IPS-18a (cell line): Measurements from ENCODE around the gene SIGLEC9.

ENCODE experiments used
- H3K27ac ChIP-seq: one replicate; pipeline ENCODE4 v1.5.1; 2013; ENCODE audit warnings: low read length
- H3K27me3 ChIP-seq: one replicate; pipeline ENCODE4 v1.6.1; 2013; ENCODE audit warnings: mild to moderate bottlenecking, low read length; ENCODE audit not compliant: control insufficient read depth, insufficient read depth
- H3K36me3 ChIP-seq: one replicate; pipeline ENCODE4 v1.6.1; 2013; ENCODE audit warnings: low read depth, low read length; ENCODE audit not compliant: control insufficient read depth
- H3K4me1 ChIP-seq: one replicate; pipeline ENCODE4 v1.6.1; 2013; ENCODE audit warnings: low read depth, low read length; ENCODE audit not compliant: control insufficient read depth
- H3K4me3 ChIP-seq: one replicate; pipeline ENCODE4 v1.5.1; 2013; ENCODE audit warnings: low read length
- H3K9ac ChIP-seq: one replicate; pipeline ENCODE4 v1.6.1; 2013; ENCODE audit warnings: mild to moderate bottlenecking, low read length, moderate library complexity
- H3K9me3 ChIP-seq: one replicate; pipeline ENCODE4 v1.6.1; 2013; ENCODE audit warnings: low read depth, low read length; ENCODE audit not compliant: control insufficient read depth

The SIGLEC9 gene

GRCh38 chr19:51125421-51126075 lies 842 bp downstream of the SIGLEC9 start:
- Histone ChIP-seq H3K4me3 (no peak overlapping the region), H3K9ac (no peak overlapping the region), H3K9me3 (no peaks in the 10 kb centered on the region), H3K27ac (no peak overlapping the region), H3K36me3 (no peaks in the 10 kb centered on the region), H3K4me1 (no peaks in the 10 kb centered on the region), H3K27me3 (no peaks in the 10 kb centered on the region)

- Histone ChIP-seq H3K9ac (no peak overlapping the region), H3K9me3 (no peaks in the 10 kb centered on the region), H3K4me1 (no peaks in the 10 kb centered on the region), H3K27ac (no peak overlapping the region), H3K36me3 (no peaks in the 10 kb centered on the region), H3K4me3 (no peak overlapping the region), H3K27me3 (no peaks in the 10 kb centered on the region)
Observed at GRCh38 chr19:51127032-51127431, 2.3 kb downstream of the SIGLEC9 start.

GRCh38 chr19:51127755-51128154 lies 3.0 kb downstream of the SIGLEC9 start:
- no peak overlapping the region for H3K27ac ChIP-seq
- no peak overlapping the region for H3K4me3 ChIP-seq
- no peaks in the 10 kb centered on the region for H3K36me3 ChIP-seq
- H3K4me1 ChIP-seq = no peaks in the 10 kb centered on the region
- H3K9ac ChIP-seq = no peak overlapping the region
- H3K9me3 ChIP-seq = no peaks in the 10 kb centered on the region
- H3K27me3 ChIP-seq = no peaks in the 10 kb centered on the region

- Histone ChIP-seq H3K4me1 (no peaks in the 10 kb centered on the region), H3K9me3 (no peaks in the 10 kb centered on the region), H3K36me3 (no peaks in the 10 kb centered on the region), H3K27ac (no peak overlapping the region), H3K4me3 (no peak overlapping the region), H3K27me3 (no peaks in the 10 kb centered on the region), H3K9ac (no peak overlapping the region)
Observed at GRCh38 chr19:51128227-51128626, 3.5 kb downstream of the SIGLEC9 start.

GRCh38 chr19:51129716-51130115 lies 5.0 kb downstream of the SIGLEC9 start:
- Histone ChIP-seq H3K9me3 (no peaks in the 10 kb centered on the region), H3K27ac (no peak overlapping the region), H3K9ac (no peak overlapping the region), H3K4me1 (no peaks in the 10 kb centered on the region), H3K36me3 (no peaks in the 10 kb centered on the region), H3K27me3 (no peaks in the 10 kb centered on the region), H3K4me3 (no peak overlapping the region)

- Histone ChIP-seq H3K4me1 (no peaks in the 10 kb centered on the region), H3K27me3 (no peaks in the 10 kb centered on the region), H3K9me3 (no peaks in the 10 kb centered on the region), H3K36me3 (no peaks in the 10 kb centered on the region), H3K27ac (no peak overlapping the region), H3K9ac (no peak overlapping the region), H3K4me3 (no peak overlapping the region)
Observed at GRCh38 chr19:51131780-51132680, 7.3 kb downstream of the SIGLEC9 start.

GRCh38 chr19:51135004-51135403 lies 10.3 kb downstream of the SIGLEC9 start:
- Histone ChIP-seq H3K4me3 (no peak overlapping the region), H3K36me3 (no peaks in the 10 kb centered on the region), H3K9ac (no peak overlapping the region), H3K9me3 (no peaks in the 10 kb centered on the region), H3K27ac (no peak overlapping the region), H3K4me1 (no peaks in the 10 kb centered on the region), H3K27me3 (no peaks in the 10 kb centered on the region)

GRCh38 chr19:51135986-51136762 lies 11.5 kb downstream of the SIGLEC9 start:
- Histone ChIP-seq H3K9me3 (no peaks in the 10 kb centered on the region), H3K4me1 (peaks cover 11% of the 10 kb centered on the region), H3K27me3 (no peaks in the 10 kb centered on the region), H3K36me3 (no peaks in the 10 kb centered on the region), H3K27ac (no peak overlapping the region), H3K4me3 (no peak overlapping the region), H3K9ac (no peak overlapping the region)

GRCh38 chr19:51136851-51137551 lies 12.3 kb downstream of the SIGLEC9 start:
- Histone ChIP-seq H3K9me3 (no peaks in the 10 kb centered on the region), H3K27me3 (no peaks in the 10 kb centered on the region), H3K9ac (no peak overlapping the region), H3K36me3 (no peaks in the 10 kb centered on the region), H3K4me3 (no peak overlapping the region), H3K27ac (no peak overlapping the region), H3K4me1 (peaks cover 13% of the 10 kb centered on the region)

GRCh38 chr19:51137792-51138425 lies 13.2 kb downstream of the SIGLEC9 start:
- H3K9me3 ChIP-seq = no peaks in the 10 kb centered on the region
- no peak overlapping the region for H3K4me3 ChIP-seq
- no peak overlapping the region for H3K9ac ChIP-seq
- no peaks in the 10 kb centered on the region for H3K36me3 ChIP-seq
- H3K4me1 ChIP-seq = peaks cover 13% of the 10 kb centered on the region
- H3K27ac ChIP-seq = no peak overlapping the region
- no peaks in the 10 kb centered on the region for H3K27me3 ChIP-seq
